Measurements from ENCODE around the gene LONRF2.

Gene LONRF2

GRCh38 chr2:100248044-100248330 lies 74.3 kb downstream of the LONRF2 start:
- Mint-ChIP-seq H3K36me3 (peaks cover 5% of the 10 kb centered on the region), H3K27me3 (peaks cover 7% of the 10 kb centered on the region), H3K9me3 (peaks cover 2% of the 10 kb centered on the region), H3K4me1 (peaks cover 46% of the 10 kb centered on the region), H3K27ac (peak overlapping the region; percentile 89), H3K4me3 (peak overlapping the region; percentile 56)
- DNase-seq (ENCODE audit: low spot score in 2 of 2) (peak in 1 of 2 donors; percentile 29), ATAC-seq (ENCODE audit: low read depth) (peak; percentile 32)

GRCh38 chr2:100247256-100248043 lies 74.9 kb downstream of the LONRF2 start:
- ATAC-seq (ENCODE audit: low read depth) (peak; percentile 87), DNase-seq (ENCODE audit: low spot score in 2 of 2) (peak; percentile 86 to 94)
- Mint-ChIP-seq H3K4me1 (peaks cover 50% of the 10 kb centered on the region), H3K27me3 (peaks cover 7% of the 10 kb centered on the region), H3K27ac (peak overlapping the region; percentile 89), H3K9me3 (peaks cover 2% of the 10 kb centered on the region), H3K36me3 (peaks cover 5% of the 10 kb centered on the region), H3K4me3 (peak overlapping the region; percentile 56)

- peak overlapping the region; percentile 50 for H3K4me3 Mint-ChIP-seq
- peaks cover 55% of the 10 kb centered on the region for H3K4me1 Mint-ChIP-seq
- H3K9me3 Mint-ChIP-seq = peaks cover 2% of the 10 kb centered on the region
- ATAC-seq (ENCODE audit: low read depth) (no peak), DNase-seq (ENCODE audit: low spot score in 2 of 2) (peak in 1 of 2 donors; percentile 37)
- H3K36me3 Mint-ChIP-seq = peaks cover 5% of the 10 kb centered on the region
- peaks cover 7% of the 10 kb centered on the region for H3K27me3 Mint-ChIP-seq
- no peak overlapping the region for H3K27ac Mint-ChIP-seq
These were observed 75.8 kb downstream of the LONRF2 start for GRCh38 chr2:100246163-100247145.

GRCh38 chr2:100245681-100246080 lies 76.6 kb downstream of the LONRF2 start:
- Mint-ChIP-seq H3K36me3 (peaks cover 5% of the 10 kb centered on the region), H3K4me1 (peaks cover 51% of the 10 kb centered on the region), H3K9me3 (peaks cover 2% of the 10 kb centered on the region), H3K27me3 (peaks cover 7% of the 10 kb centered on the region), H3K27ac (no peak overlapping the region), H3K4me3 (no peak overlapping the region)
- ATAC-seq (ENCODE audit: low read depth) = no peak
- no peak for DNase-seq (ENCODE audit: low spot score in 2 of 2)

GRCh38 chr2:100244881-100245605 lies 77.3 kb downstream of the LONRF2 start:
- no peak for ATAC-seq (ENCODE audit: low read depth)
- Mint-ChIP-seq H3K27ac (no peak overlapping the region), H3K9me3 (peaks cover 2% of the 10 kb centered on the region), H3K27me3 (peaks cover 10% of the 10 kb centered on the region), H3K36me3 (peaks cover 5% of the 10 kb centered on the region), H3K4me1 (peaks cover 46% of the 10 kb centered on the region), H3K4me3 (no peak overlapping the region)
- no peak for DNase-seq (ENCODE audit: low spot score in 2 of 2)

- Mint-ChIP-seq H3K36me3 (peaks cover 3% of the 10 kb centered on the region), H3K27me3 (peaks cover 8% of the 10 kb centered on the region), H3K9me3 (peaks cover 2% of the 10 kb centered on the region), H3K4me3 (no peak overlapping the region), H3K4me1 (peaks cover 39% of the 10 kb centered on the region), H3K27ac (no peak overlapping the region)
- DNase-seq (ENCODE audit: low spot score in 2 of 2) (no peak), ATAC-seq (ENCODE audit: low read depth) (no peak)
These were observed 78.7 kb downstream of the LONRF2 start for GRCh38 chr2:100243631-100244030.

- H3K27ac Mint-ChIP-seq = no peak overlapping the region
- peaks cover 35% of the 10 kb centered on the region for H3K4me1 Mint-ChIP-seq
- H3K4me3 Mint-ChIP-seq = peak overlapping the region; percentile 39
- H3K27me3 Mint-ChIP-seq = peaks cover 8% of the 10 kb centered on the region
- peaks cover 3% of the 10 kb centered on the region for H3K36me3 Mint-ChIP-seq
- ATAC-seq (ENCODE audit: low read depth) (peak; percentile 17), DNase-seq (ENCODE audit: low spot score in 2 of 2) (peak; percentile 72 to 75)
- H3K9me3 Mint-ChIP-seq = peaks cover 2% of the 10 kb centered on the region
These were observed 79.2 kb downstream of the LONRF2 start for GRCh38 chr2:100242891-100243619.

- H3K36me3 Mint-ChIP-seq = peaks cover 3% of the 10 kb centered on the region
- H3K4me3 Mint-ChIP-seq = peak overlapping the region; percentile 39
- DNase-seq (ENCODE audit: low spot score in 2 of 2) (no peak), ATAC-seq (ENCODE audit: low read depth) (peak; percentile 13)
- H3K9me3 Mint-ChIP-seq = peaks cover 2% of the 10 kb centered on the region
- H3K27me3 Mint-ChIP-seq = peaks cover 8% of the 10 kb centered on the region
- H3K27ac Mint-ChIP-seq = no peak overlapping the region
- H3K4me1 Mint-ChIP-seq = peaks cover 33% of the 10 kb centered on the region
These were observed 79.8 kb downstream of the LONRF2 start for GRCh38 chr2:100242476-100242875.

GRCh38 chr2:100241236-100241635 lies 81.1 kb downstream of the LONRF2 start:
- peaks cover 22% of the 10 kb centered on the region for H3K4me1 Mint-ChIP-seq

GRCh38 chr2:100240386-100240785 lies 81.9 kb downstream of the LONRF2 start:
- peaks cover 26% of the 10 kb centered on the region for H3K4me1 Mint-ChIP-seq
- no peaks in the 10 kb centered on the region for H3K36me3 Mint-ChIP-seq
- no peak for DNase-seq (ENCODE audit: low spot score in 2 of 2)
- H3K27ac Mint-ChIP-seq = no peak overlapping the region
- no peak overlapping the region for H3K4me3 Mint-ChIP-seq
- peaks cover 3% of the 10 kb centered on the region for H3K27me3 Mint-ChIP-seq
- H3K9me3 Mint-ChIP-seq = no peaks in the 10 kb centered on the region
- no peak for ATAC-seq (ENCODE audit: low read depth)

More at GRCh38 chr2:100241236-100241635, 81.1 kb downstream of the LONRF2 start:
- Mint-ChIP-seq H3K9me3 (peaks cover under 1% of the 10 kb centered on the region), H3K36me3 (peaks cover 1% of the 10 kb centered on the region), H3K4me3 (no peak overlapping the region), H3K27ac (no peak overlapping the region), H3K27me3 (peaks cover 5% of the 10 kb centered on the region)
- ATAC-seq (ENCODE audit: low read depth) (no peak), DNase-seq (ENCODE audit: low spot score in 2 of 2) (no peak)

GRCh38 chr2:100239486-100240210 lies 82.7 kb downstream of the LONRF2 start:
- Mint-ChIP-seq H3K27me3 (peaks cover 3% of the 10 kb centered on the region), H3K36me3 (no peaks in the 10 kb centered on the region), H3K4me3 (no peak overlapping the region), H3K27ac (no peak overlapping the region), H3K4me1 (peaks cover 33% of the 10 kb centered on the region), H3K9me3 (no peaks in the 10 kb centered on the region)
- ATAC-seq (ENCODE audit: low read depth) (no peak), DNase-seq (ENCODE audit: low spot score in 2 of 2) (no peak)

GRCh38 chr2:100238471-100238870 lies 83.8 kb downstream of the LONRF2 start:
- Mint-ChIP-seq H3K9me3 (no peaks in the 10 kb centered on the region), H3K27me3 (peaks cover 3% of the 10 kb centered on the region), H3K4me3 (no peak overlapping the region), H3K27ac (no peak overlapping the region), H3K36me3 (no peaks in the 10 kb centered on the region), H3K4me1 (peaks cover 39% of the 10 kb centered on the region)
- ATAC-seq (ENCODE audit: low read depth) = no peak
- DNase-seq (ENCODE audit: low spot score in 2 of 2) = no peak

GRCh38 chr2:100237770-100238169 lies 84.5 kb downstream of the LONRF2 start:
- no peak overlapping the region for H3K27ac Mint-ChIP-seq
- ATAC-seq (ENCODE audit: low read depth) (no peak), DNase-seq (ENCODE audit: low spot score in 2 of 2) (no peak)
- no peaks in the 10 kb centered on the region for H3K36me3 Mint-ChIP-seq
- H3K4me1 Mint-ChIP-seq = peaks cover 34% of the 10 kb centered on the region
- no peak overlapping the region for H3K4me3 Mint-ChIP-seq
- H3K27me3 Mint-ChIP-seq = peaks cover 3% of the 10 kb centered on the region
- no peaks in the 10 kb centered on the region for H3K9me3 Mint-ChIP-seq

All from memory B cell (primary cell).